H1 (cell line): Measurements from ENCODE around the gene CHSY3. TPM values are rescaled to one million over a fixed set of nuclear protein-coding genes. Genes with fewer than 3 reads are reported as not detected.

Source experiments
- ATF2 ChIP-seq: IDR thresholded peaks from 2 replicates; pipeline ENCODE4 v1.6.1; 2012; ENCODE audit warnings: low read length, inconsistent platforms
- CBX8 ChIP-seq: fragments of 300-800, 300-1000 bp; sonication (generic); IDR thresholded peaks from 2 replicates; pipeline ENCODE4 v1.7.1; 2016; ENCODE audit warnings: low read depth, low read length, borderline replicate concordance
- CHD7 ChIP-seq: fragments of 300-600 bp; sonication (generic); IDR thresholded peaks from 2 replicates; pipeline ENCODE4 v1.7.1; 2012; ENCODE audit warnings: low read length, moderate library complexity, mild to moderate bottlenecking, inconsistent platforms; ENCODE audit not compliant: insufficient replicate concordance
- E2F6 ChIP-seq: IDR thresholded peaks from 2 replicates; pipeline ENCODE4 v1.6.1; 2012; ENCODE audit warnings: inconsistent platforms
- MAX ChIP-seq: IDR thresholded peaks from 2 replicates; pipeline ENCODE4 v1.6.1; 2012; ENCODE audit warnings: inconsistent platforms
- RAD21 ChIP-seq, 2 experiments: IDR thresholded peaks in 1 of 2; conservative IDR thresholded peaks in 1 of 2; 2 replicates each; pipeline ENCODE4 v1.6.1; 2011; ENCODE audit warnings: low read depth in 2 of 2, low read length in 2 of 2, improper control_type of control experiment in 1 of 2, inconsistent platforms in 1 of 2, mild to moderate bottlenecking in 1 of 2, moderate library complexity in 1 of 2
- RXRA ChIP-seq: IDR thresholded peaks from 2 replicates; pipeline ENCODE4 v1.6.1; 2011; ENCODE audit warnings: low read depth, mild to moderate bottlenecking, low read length, moderate library complexity; ENCODE audit not compliant: insufficient read depth
- SUZ12 ChIP-seq: fragments of 200-600 bp; sonication (generic); IDR thresholded peaks from 2 replicates; pipeline ENCODE4 v1.6.1; 2012; ENCODE audit warnings: mild to moderate bottlenecking, inconsistent platforms, low read length, moderate library complexity, mixed read lengths
- polyA plus RNA-seq, 7 experiments: library from polyadenylated mRNA; depleted of rRNA in 3 of 7; stranded (reverse) in 5 of 7; unstranded in 2 of 7; fragments of >200 nt in 5 of 7; fragments of 200-250 nt in 2 of 7; gene quantifications; 1 replicate in 5 of 7; 2 replicates in 1 of 7; 4 replicates in 1 of 7; pipeline versions ENCODE4 v1.2.1 to v1.2.3, GENCODE V29; 2011 to 2013; ENCODE audit warnings: missing spikeins in 2 of 7, mixed read lengths in 2 of 7
- total RNA-seq: library from RNA; stranded (reverse); fragmentation: NEBNext Ultra II Directional; extraction: Animal tissue kit (Norgen Biotek cat#: 25700); gene quantifications from 2 replicates; pipeline ENCODE4 v1.2.1, GENCODE V29; 2021

CHSY3 gene
- total and polyA plus RNA-seq, 2 of the 8 experiments (the other 6 are each of a cell fraction or from before 2014, with no cell fraction given) = 0.24 to 1.8 TPM

GRCh38 chr5:130092991-130093390 is 188.7 kb downstream of the CHSY3 start (continued):
- no peak for TF ChIP-seq CHD7
- no peak for TF ChIP-seq SUZ12
- no peak for TF ChIP-seq RAD21 (IDR thresholded peaks at IDR 0.05 in 1 of 2, conservative IDR thresholded peaks at IDR 0.05 in 1 of 2; ENCODE audit: low read depth in 2 of 2, low read length in 2 of 2)
- TF ChIP-seq RXRA = no peak
- TF ChIP-seq E2F6 = no peak
- no peak for TF ChIP-seq MAX
- no peak for TF ChIP-seq ATF2
- TF ChIP-seq CBX8 = no peak
